K562 (cell line): Measurements from ENCODE around the gene CSNK1D. TPM values are rescaled to one million over a fixed set of nuclear protein-coding genes. Genes with fewer than 3 reads are reported as not detected.
A peak's percentile ranks its signal among the peaks of the same experiment; 100 is the strongest.

Experiments
- CTCFL ChIP-seq: IDR thresholded peaks from 2 replicates; pipeline ENCODE4 v1.6.1; 2011; ENCODE audit warnings: borderline replicate concordance, low read depth, mild to moderate bottlenecking, moderate library complexity, low read length; ENCODE audit not compliant: insufficient read depth, poor library complexity, severe bottlenecking
- ELF2 ChIP-seq: fragments of 250-450 bp; sonication (Bioruptor Pico); IDR thresholded peaks from 2 replicates; pipeline ENCODE4 v1.5.0; 2021; ENCODE audit warnings: mild to moderate bottlenecking
- ELK1 ChIP-seq: sonication (generic); formaldehyde crosslinking; IDR thresholded peaks from 2 replicates; pipeline ENCODE4 v1.8.1; 2022; ENCODE audit warnings: missing genetic modification reagents
- EWSR1 ChIP-seq: fragments of 450-650 bp; IDR thresholded peaks from 2 replicates; pipeline ENCODE4 v1.6.1; 2018; ENCODE audit warnings: borderline replicate concordance, mild to moderate bottlenecking, low read depth, moderate library complexity; ENCODE audit not compliant: partially characterized antibody
- FOXP4 ChIP-seq: sonication (generic); formaldehyde crosslinking; IDR thresholded peaks from 2 replicates; pipeline ENCODE4 v1.8.0; 2022; ENCODE audit warnings: mild to moderate bottlenecking, missing genetic modification reagents, borderline replicate concordance
- TAF1 ChIP-seq: IDR thresholded peaks from 2 replicates; pipeline ENCODE4 v1.6.1; 2011; ENCODE audit warnings: mild to moderate bottlenecking, low read length, moderate library complexity; ENCODE audit not compliant: insufficient read depth, control insufficient read depth, severe bottlenecking; ENCODE audit errors: extremely low read depth
- ZNF77 ChIP-seq: fragments of 250-450 bp; sonication (Bioruptor Pico); IDR thresholded peaks from 2 replicates; pipeline ENCODE4 v1.5.0; 2020
- polyA plus RNA-seq, 8 experiments: library from polyadenylated mRNA; depleted of rRNA in 4 of 8; stranded (reverse) in 5 of 8; unstranded in 3 of 8; fragments of >200 nt; fragmentation: Nextera tagmentation in 2 of 8; fragmentation: Illumina TruSeq in 1 of 8; extraction: Ambion mirVana in 2 of 8; extraction: Trizol in 1 of 8; gene quantifications; 2 replicates each; pipeline versions ENCODE4 v1.2.1 to v1.2.3, GENCODE V29; 2011 to 2014; ENCODE audit warnings: inconsistent platforms in 1 of 8, missing spikeins in 1 of 8
- total RNA-seq, 7 experiments: library from RNA; depleted of rRNA in 6 of 7; stranded (reverse); fragments of >200 nt in 6 of 7; fragmentation: Illumina TruSeq in 2 of 7; extraction: Trizol in 2 of 7; gene quantifications; 2 replicates each; pipeline versions ENCODE4 v1.2.1 to v1.2.3, GENCODE V29; 2011 to 2021; ENCODE audit warnings: low replicate concordance in 1 of 7
- TF ChIP-seq, protein P1 (sequence below): fragments of 450-650 bp; formaldehyde crosslinking; IDR thresholded peaks from 2 replicates; pipeline ENCODE4 v1.4.0; 2022; ENCODE audit warnings: missing genetic modification characterization

Gene CSNK1D
- total and polyA plus RNA-seq, 9 of the 15 experiments (the other 6 are each of a cell fraction or from before 2014, with no cell fraction given), result 6.5 to 133 (median 41.3) TPM

GRCh38 chr17:82287868-82288801, 14.6 kb upstream of the CSNK1D start (continued):
- peak; percentile 81; the same call in 1 of the 2 replicates for TF ChIP-seq FOXP4 (CRISPR knock-in tag)
- 0 out of 2 replicates have a peak, but pooled peaks have one; percentile 46 for TF ChIP-seq ELF2 (CRISPR knock-in tag)
- peak; percentile 40 for TF ChIP-seq TAF1
- TF ChIP-seq ZNF77, result no peak
- no peak for TF ChIP-seq ELK1 (CRISPR knock-in tag)
- TF ChIP-seq, protein P1, sequence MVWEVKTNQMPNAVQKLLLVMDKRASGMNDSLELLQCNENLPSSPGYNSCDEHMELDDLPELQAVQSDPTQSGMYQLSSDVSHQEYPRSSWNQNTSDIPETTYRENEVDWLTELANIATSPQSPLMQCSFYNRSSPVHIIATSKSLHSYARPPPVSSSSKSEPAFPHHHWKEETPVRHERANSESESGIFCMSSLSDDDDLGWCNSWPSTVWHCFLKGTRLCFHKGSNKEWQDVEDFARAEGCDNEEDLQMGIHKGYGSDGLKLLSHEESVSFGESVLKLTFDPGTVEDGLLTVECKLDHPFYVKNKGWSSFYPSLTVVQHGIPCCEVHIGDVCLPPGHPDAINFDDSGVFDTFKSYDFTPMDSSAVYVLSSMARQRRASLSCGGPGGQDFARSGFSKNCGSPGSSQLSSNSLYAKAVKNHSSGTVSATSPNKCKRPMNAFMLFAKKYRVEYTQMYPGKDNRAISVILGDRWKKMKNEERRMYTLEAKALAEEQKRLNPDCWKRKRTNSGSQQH (CRISPR knock-in tag), result no peak
- TF ChIP-seq EWSR1, result no peak
- no peak for TF ChIP-seq CTCFL
